Activated T-cell treated with anti-CD3 and anti-CD28 coated beads, Interleukin-2, amount 50 U/mL, for 72 hours (primary cell): ENCODE data around the gene HELZ. TPM values are rescaled to one million over a fixed set of nuclear protein-coding genes. Genes with fewer than 3 reads are reported as not detected.
A peak's percentile ranks its signal among the peaks of the same experiment; 100 is the strongest.
"Not testable (repeated sequence)": the region's sequence is repeated elsewhere in the genome, so short reads cannot be mapped to it uniquely, and the experiment has no call there.

Experiments used
- ATAC-seq, 2 donors: fragments of 150-1000 bp; cut with Tn5 transposase; replicated peaks in 1 of 2; 2 replicates each; pipeline ENCODE4 v1.10.0; 2021; ENCODE audit warnings: moderate library complexity in 2 of 2, mild to moderate bottlenecking in 1 of 2
- DNase-seq, 2 donors: peaks; one replicate each; pipeline ENCODE4 v3.0.0; 2021 to 2022; ENCODE audit warnings: mixed read lengths in 1 of 2
- H3K27ac Mint-ChIP-seq: one replicate; pipeline ENCODE4 v1.8.0; 2022; ENCODE audit warnings: mild to moderate bottlenecking, moderate library complexity, mixed read lengths
- H3K27me3 Mint-ChIP-seq: one replicate; pipeline ENCODE4 v1.8.0; 2022; ENCODE audit warnings: low read depth, mixed read lengths
- H3K36me3 Mint-ChIP-seq, 2 donors: one replicate each; pipeline ENCODE4 v1.8.0; 2022; ENCODE audit warnings: mixed read lengths in 2 of 2, mild to moderate bottlenecking in 1 of 2; ENCODE audit not compliant: insufficient read depth in 2 of 2
- H3K4me1 Mint-ChIP-seq: one replicate; pipeline ENCODE4 v1.8.0; 2022; ENCODE audit warnings: low read depth, mixed read lengths
- H3K4me3 Mint-ChIP-seq, 2 donors: one replicate each; pipeline ENCODE4 v1.8.0; 2022; ENCODE audit warnings: mild to moderate bottlenecking in 2 of 2, mixed read lengths in 2 of 2, moderate library complexity in 2 of 2
- H3K9me3 Mint-ChIP-seq, 2 donors: one replicate each; pipeline ENCODE4 v1.8.0; 2022; ENCODE audit warnings: mixed read lengths in 2 of 2
- total RNA-seq, 2 donors: library from RNA; stranded (reverse); gene quantifications; one replicate each; pipeline ENCODE4 v1.2.3, GENCODE V29; 2022

The HELZ gene
- total RNA-seq, 2 donors from 2014 or later, result 51.3 to 52.0 TPM

GRCh38 chr17:67256075-67256732, 11.2 kb upstream of the HELZ start:
- H3K27ac Mint-ChIP-seq, result no peak overlapping the region
- DNase-seq (no peak), ATAC-seq (no peak)
- H3K4me1 Mint-ChIP-seq, result peaks cover 35% of the 10 kb centered on the region
- H3K27me3 Mint-ChIP-seq, result no peaks in the 10 kb centered on the region
- H3K36me3 Mint-ChIP-seq, result no peaks in the 10 kb centered on the region
- H3K4me3 Mint-ChIP-seq, result no peak overlapping the region
- H3K9me3 Mint-ChIP-seq, result no peaks in the 10 kb centered on the region

- no peak for DNase-seq
These were observed 8.4 kb upstream of the HELZ start for GRCh38 chr17:67253384-67253783.

GRCh38 chr17:67251586-67251985, 6.6 kb upstream of the HELZ start:
- not testable (repeated sequence) for H3K4me1 Mint-ChIP-seq, DNase-seq, H3K27me3 Mint-ChIP-seq, H3K9me3 Mint-ChIP-seq, H3K36me3 Mint-ChIP-seq, ATAC-seq, H3K4me3 Mint-ChIP-seq, H3K27ac Mint-ChIP-seq

More at GRCh38 chr17:67253384-67253783, 8.4 kb upstream of the HELZ start:
- no peaks in the 10 kb centered on the region for H3K27me3 Mint-ChIP-seq
- ATAC-seq, result no peak
- peaks cover 13% of the 10 kb centered on the region for H3K4me1 Mint-ChIP-seq
- no peak overlapping the region for H3K27ac Mint-ChIP-seq
- H3K9me3 Mint-ChIP-seq, result no peaks in the 10 kb centered on the region
- H3K36me3 Mint-ChIP-seq, result no peaks in the 10 kb centered on the region
- H3K4me3 Mint-ChIP-seq, result no peak overlapping the region

GRCh38 chr17:67248291-67248690, 3.3 kb upstream of the HELZ start:
- Mint-ChIP-seq H3K27me3 (peaks cover 9% of the 10 kb centered on the region), H3K36me3 (peaks cover 3 to 9% of the 10 kb centered on the region in 2 donors), H3K4me1 (peaks cover 10% of the 10 kb centered on the region), H3K4me3 (no peak overlapping the region), H3K9me3 (no peaks in the 10 kb centered on the region), H3K27ac (no peak overlapping the region)
- ATAC-seq (no peak), DNase-seq (no peak)

GRCh38 chr17:67247416-67247900, 2.5 kb upstream of the HELZ start:
- H3K9me3 Mint-ChIP-seq, result no peaks in the 10 kb centered on the region
- no peak for ATAC-seq
- H3K27me3 Mint-ChIP-seq, result peaks cover 9% of the 10 kb centered on the region
- H3K27ac Mint-ChIP-seq, result no peak overlapping the region
- peaks cover 19% of the 10 kb centered on the region for H3K4me1 Mint-ChIP-seq
- peak overlapping the region in 1 of 2 donors; percentile 45 for H3K4me3 Mint-ChIP-seq
- DNase-seq, result no peak
- H3K36me3 Mint-ChIP-seq, result peaks cover 3 to 9% of the 10 kb centered on the region in 2 donors

GRCh38 chr17:67246653-67247415, 1.8 kb upstream of the HELZ start:
- ATAC-seq (peak in 1 of 2 donors; percentile 52), DNase-seq (peak; percentile 17 to 25)
- Mint-ChIP-seq H3K4me1 (peaks cover 23% of the 10 kb centered on the region), H3K9me3 (no peaks in the 10 kb centered on the region), H3K27me3 (peaks cover 9% of the 10 kb centered on the region), H3K27ac (no peak overlapping the region), H3K4me3 (peak overlapping the region; percentile 77 to 84), H3K36me3 (peaks cover 3 to 9% of the 10 kb centered on the region in 2 donors)

- ATAC-seq, result no peak
- Mint-ChIP-seq H3K4me1 (peaks cover 28% of the 10 kb centered on the region), H3K27ac (no peak overlapping the region)
These were observed 1.3 kb upstream of the HELZ start for GRCh38 chr17:67246403-67246652.

GRCh38 chr17:67245694-67246402, 852 bp upstream of the HELZ start:
- ATAC-seq (peak; percentile 68 to 70), DNase-seq (peak; percentile 71 to 79)
- H3K4me1 Mint-ChIP-seq, result peaks cover 33% of the 10 kb centered on the region
- peaks cover 9% of the 10 kb centered on the region for H3K27me3 Mint-ChIP-seq
- H3K4me3 Mint-ChIP-seq, result peak overlapping the region; percentile 77 to 86
- peaks cover 6 to 9% of the 10 kb centered on the region in 2 donors for H3K36me3 Mint-ChIP-seq
- peak overlapping the region; percentile 90 for H3K27ac Mint-ChIP-seq
- no peaks in the 10 kb centered on the region for H3K9me3 Mint-ChIP-seq

More at GRCh38 chr17:67246403-67246652, 1.3 kb upstream of the HELZ start:
- no peaks in the 10 kb centered on the region for H3K9me3 Mint-ChIP-seq
- peak overlapping the region; percentile 77 to 84 for H3K4me3 Mint-ChIP-seq
- peaks cover 9% of the 10 kb centered on the region for H3K27me3 Mint-ChIP-seq
- DNase-seq, result no peak
- H3K36me3 Mint-ChIP-seq, result peaks cover 6 to 9% of the 10 kb centered on the region in 2 donors

- no peaks in the 10 kb centered on the region for H3K9me3 Mint-ChIP-seq
- peaks cover 9% of the 10 kb centered on the region for H3K27me3 Mint-ChIP-seq
- H3K4me1 Mint-ChIP-seq, result peaks cover 46% of the 10 kb centered on the region
- peak in 1 of 2 donors; percentile 37 for DNase-seq
- H3K36me3 Mint-ChIP-seq, result peaks cover 6 to 9% of the 10 kb centered on the region in 2 donors
- ATAC-seq, result peak; percentile 46 to 63
- H3K27ac Mint-ChIP-seq, result peak overlapping the region; percentile 96
- H3K4me3 Mint-ChIP-seq, result peak overlapping the region; percentile 89 to 94
These were observed 444 bp downstream of the HELZ start for GRCh38 chr17:67244431-67245072.

- Mint-ChIP-seq H3K9me3 (no peaks in the 10 kb centered on the region), H3K36me3 (peaks cover 10 to 14% of the 10 kb centered on the region in 2 donors), H3K4me1 (peaks cover 51% of the 10 kb centered on the region), H3K27ac (peak overlapping the region; percentile 96), H3K27me3 (peaks cover 9% of the 10 kb centered on the region), H3K4me3 (peak overlapping the region; percentile 89 to 94)
- ATAC-seq (no peak), DNase-seq (no peak)
These were observed 1.7 kb downstream of the HELZ start for GRCh38 chr17:67243284-67243683.

- DNase-seq (no peak), ATAC-seq (no peak)
- H3K36me3 Mint-ChIP-seq, result peaks cover 10 to 22% of the 10 kb centered on the region in 2 donors
- H3K9me3 Mint-ChIP-seq, result no peaks in the 10 kb centered on the region
- H3K27ac Mint-ChIP-seq, result peak overlapping the region; percentile 75
- H3K4me1 Mint-ChIP-seq, result peaks cover 51% of the 10 kb centered on the region
- peak overlapping the region in 1 of 2 donors; percentile 60 for H3K4me3 Mint-ChIP-seq
- no peaks in the 10 kb centered on the region for H3K27me3 Mint-ChIP-seq
These were observed 3.2 kb downstream of the HELZ start for GRCh38 chr17:67241719-67242341.

GRCh38 chr17:67239597-67239996, 5.4 kb downstream of the HELZ start:
- no peak for DNase-seq
- ATAC-seq, result no peak
- H3K27ac Mint-ChIP-seq, result peak overlapping the region; percentile 55
- H3K4me1 Mint-ChIP-seq, result peaks cover 61% of the 10 kb centered on the region
- H3K36me3 Mint-ChIP-seq, result peaks cover 10 to 36% of the 10 kb centered on the region in 2 donors
- no peaks in the 10 kb centered on the region for H3K27me3 Mint-ChIP-seq
- no peaks in the 10 kb centered on the region for H3K9me3 Mint-ChIP-seq
- peak overlapping the region in 1 of 2 donors; percentile 65 for H3K4me3 Mint-ChIP-seq
